Erythroblast (primary cell): Measurements from ENCODE around the gene PLCH1.

Experiments
- GATA1 ChIP-seq: IDR thresholded peaks from 2 replicates; pipeline ENCODE4 v1.6.1; 2011; ENCODE audit warnings: low read depth, mild to moderate bottlenecking, control low read depth, low read length, moderate library complexity
- POLR2A ChIP-seq: IDR thresholded peaks from 2 replicates; pipeline ENCODE4 v1.6.1; 2011; ENCODE audit warnings: mild to moderate bottlenecking, low read length

DNA sequence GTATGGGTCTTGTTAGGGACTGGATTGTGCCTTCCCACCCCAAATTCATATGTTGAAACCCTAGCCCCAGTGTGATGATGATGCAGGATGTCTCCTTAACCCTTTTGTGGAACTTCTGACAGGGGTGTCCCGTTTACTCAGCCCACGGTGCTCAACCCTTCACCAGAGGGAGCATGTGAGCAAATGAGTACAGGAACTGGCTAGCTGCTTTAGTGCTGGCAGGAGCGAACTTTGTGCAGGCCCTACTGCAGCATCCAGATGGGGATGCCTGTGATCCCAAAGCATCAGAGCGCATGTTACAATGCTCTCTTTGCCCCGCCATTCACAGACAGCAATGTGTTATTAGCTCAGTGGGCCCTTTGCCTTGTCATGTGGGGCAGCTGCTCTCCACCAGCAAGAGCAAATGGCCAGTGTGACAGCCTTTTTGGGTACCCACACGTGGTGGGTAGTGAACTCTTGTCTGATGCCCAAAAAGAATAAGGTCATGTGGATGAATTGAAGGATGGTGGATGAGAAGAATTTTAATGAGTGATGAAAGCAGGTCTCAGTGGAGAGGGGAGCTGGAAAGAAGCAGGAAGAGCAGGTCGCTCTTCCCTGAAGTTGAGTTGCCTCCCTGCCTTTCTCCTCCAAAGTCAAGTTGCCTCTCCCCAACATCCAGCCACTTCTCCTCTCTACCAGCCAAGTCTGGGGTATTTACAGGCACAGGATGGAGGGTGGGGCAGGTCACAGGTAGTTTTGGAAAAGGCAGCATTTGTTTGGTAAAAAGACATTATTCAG lies 388.1 kb downstream of the PLCH1 start:
- no peak for TF ChIP-seq POLR2A
- no peak for TF ChIP-seq GATA1
